Measurements from ENCODE around the gene ANO7. TPM values are rescaled to one million over a fixed set of nuclear protein-coding genes. Genes with fewer than 3 reads are reported as not detected.
A peak's percentile ranks its signal among the peaks of the same experiment; 100 is the strongest.

ANO7 gene
- total RNA-seq, 1 experiment from 2014 or later: 5.2 TPM

- Histone ChIP-seq H3K23me2 (ENCODE audit: insufficient read length, low read depth, low read length, poor library complexity, severe bottlenecking) (no peaks in the 10 kb centered on the region), H4K20me1 (ENCODE audit: control insufficient read depth, insufficient read depth, insufficient read length) (no peaks in the 10 kb centered on the region), H3T11ph (ENCODE audit: low read length) (no peak overlapping the region), H3K23ac (ENCODE audit: insufficient read length, low read depth, low read length) (no peak overlapping the region), H3K14ac (ENCODE audit: insufficient read depth, low read length) (no peak overlapping the region), H3K9me3 (ENCODE audit: control insufficient read depth, low read depth, low read length) (no peaks in the 10 kb centered on the region), H4K91ac (ENCODE audit: insufficient read length, low read depth, low read length) (no peak overlapping the region), H3K27ac (ENCODE audit: insufficient read length, low read depth, low read length) (no peak overlapping the region), H3K79me2 (ENCODE audit: insufficient read depth, low read length) (no peaks in the 10 kb centered on the region), H2AFZ (ENCODE audit: low read length) (no peak overlapping the region), H3K56ac (ENCODE audit: insufficient read length, low read depth, low read length) (no peak overlapping the region), H4K8ac (replicated peaks; ENCODE audit: insufficient read length, low read depth, low read length) (no peak overlapping the region), H2BK5ac (ENCODE audit: insufficient read length, low read length) (no peak overlapping the region), H2BK12ac (ENCODE audit: insufficient read length, low read depth, low read length) (no peak overlapping the region), H2AK5ac (ENCODE audit: insufficient read length, low read length) (no peak overlapping the region), H4K5ac (ENCODE audit: insufficient read length, low read depth, low read length) (no peak overlapping the region), H3K4ac (ENCODE audit: low read depth, low read length) (no peak overlapping the region), H3K18ac (ENCODE audit: insufficient read length, low read depth, low read length) (no peak overlapping the region), H3K4me1 (ENCODE audit: insufficient read depth, low read length) (no peaks in the 10 kb centered on the region), H3K9ac (ENCODE audit: extremely low read depth, insufficient read length, low read length) (no peak overlapping the region), H2BK15ac (ENCODE audit: low read depth, low read length) (no peak overlapping the region), H3K79me1 (ENCODE audit: insufficient read depth, low read depth, low read length, poor library complexity, severe bottlenecking) (peaks cover 3% of the 10 kb centered on the region), H2BK20ac (ENCODE audit: low read depth, low read length, poor library complexity, severe bottlenecking) (no peak overlapping the region), H2BK120ac (ENCODE audit: low read depth, low read length, poor library complexity, severe bottlenecking) (no peak overlapping the region), H3K27me3 (ENCODE audit: insufficient read depth, low read length) (no peaks in the 10 kb centered on the region), H3K4me2 (ENCODE audit: insufficient read depth, insufficient read length, low read length) (no peak overlapping the region)
- Mint-ChIP-seq H3K27me3 (ENCODE audit: low read depth) (no peaks in the 10 kb centered on the region), H3K4me3 (no peak overlapping the region), H3K4me1 (no peaks in the 10 kb centered on the region), H3K9me3 (no peaks in the 10 kb centered on the region), H3K36me3 (ENCODE audit: insufficient read depth in 1 of 3, low read depth in 3 of 3) (peaks cover 77 to 98% (median 95%) of the 10 kb centered on the region in 3 experiments), H3K27ac (peak overlapping the region in 1 of 3 experiments; percentile 31; a peak in 1 of 7 replicates)
- no CpG with 5 or more reads among the region's 28 CpGs for WGBS (ENCODE audit: extremely low coverage, insufficient read length, low lambda C conversion rate)
- DNase-seq: no peak
- no peak for TF ChIP-seq CTCF (conservative IDR thresholded peaks at IDR 0.05)
Measured at GRCh38 chr2:241239552-241240202, 51.2 kb downstream of the ANO7 start.
